HG03439 (cell line): ENCODE data around the gene PKP4.
"Not testable (repeated sequence)": the region's sequence is repeated elsewhere in the genome, so short reads cannot be mapped to it uniquely, and the experiment has no call there.

Source experiments
- ATAC-seq: cut with Tn5 transposase; IDR thresholded peaks from one replicate; pipeline ENCODE4 v1.9.1; 2021; ENCODE audit warnings: mild to moderate bottlenecking, moderate library complexity; ENCODE audit not compliant: unreplicated experiment

The PKP4 gene

DNA sequence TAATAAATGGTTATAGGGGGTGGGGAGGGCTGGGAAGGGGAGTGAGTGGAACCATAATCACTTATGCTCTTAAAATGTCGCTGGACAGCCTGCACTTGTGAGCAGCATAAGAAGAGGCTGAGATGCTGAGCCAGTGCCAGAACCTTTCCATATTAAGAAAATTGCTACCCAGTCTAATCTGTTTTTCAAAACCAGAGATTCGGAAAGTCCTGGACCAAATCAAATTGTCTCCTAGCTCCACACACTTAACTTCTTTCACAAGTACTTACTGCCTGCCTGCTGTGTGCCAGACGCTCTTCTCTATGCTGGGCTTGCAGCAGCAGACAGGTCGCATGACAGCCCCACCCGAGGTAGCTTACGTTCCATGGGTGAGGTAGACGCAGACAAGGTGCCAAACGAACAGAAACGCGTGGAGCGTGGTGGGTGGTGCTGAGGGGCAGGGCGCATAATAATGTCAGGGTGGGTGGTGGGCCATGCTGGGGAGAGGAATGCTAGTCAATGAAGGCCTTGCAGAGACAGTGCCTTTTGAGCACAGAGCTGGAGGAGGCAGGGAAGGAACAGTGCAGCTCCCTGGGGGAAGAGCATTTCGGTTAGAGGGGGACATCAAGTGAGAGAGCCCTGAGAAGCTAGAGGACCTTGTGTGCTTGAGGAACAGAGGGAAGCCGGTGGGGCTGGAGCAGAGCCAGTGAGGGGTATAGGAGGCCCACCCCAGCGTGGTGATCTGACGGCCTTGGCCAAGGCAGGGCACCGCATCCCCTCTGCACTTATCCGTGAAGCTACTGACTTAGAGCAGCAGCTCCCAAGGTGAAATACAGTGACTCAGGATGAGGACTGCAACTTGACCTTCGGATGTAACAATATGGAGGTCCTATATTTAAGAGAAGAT is 214.9 kb downstream of the PKP4 start:
- no peak for ATAC-seq

GRCh38 chr2:158676295-158676694 is 219.5 kb downstream of the PKP4 start:
- no peak for ATAC-seq

DNA sequence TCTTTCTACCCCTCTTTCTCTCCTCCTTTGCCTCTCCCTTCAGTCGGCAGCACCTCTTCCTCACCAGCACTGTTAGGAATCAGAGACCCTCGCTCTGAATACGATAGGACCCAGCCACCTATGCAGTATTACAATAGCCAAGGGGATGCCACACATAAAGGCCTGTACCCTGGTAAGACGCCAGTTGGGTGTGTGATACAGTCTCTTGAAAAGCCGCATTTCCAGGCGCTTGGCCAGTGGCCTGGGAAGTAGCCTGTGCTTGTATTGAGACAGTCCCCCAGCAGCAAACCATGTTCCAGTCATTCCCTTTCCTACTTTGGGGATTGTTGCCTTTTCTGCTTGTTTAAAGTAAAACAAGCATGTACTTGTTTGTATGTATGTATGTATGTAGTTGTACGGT is 219.9 kb downstream of the PKP4 start:
- ATAC-seq: no peak

DNA sequence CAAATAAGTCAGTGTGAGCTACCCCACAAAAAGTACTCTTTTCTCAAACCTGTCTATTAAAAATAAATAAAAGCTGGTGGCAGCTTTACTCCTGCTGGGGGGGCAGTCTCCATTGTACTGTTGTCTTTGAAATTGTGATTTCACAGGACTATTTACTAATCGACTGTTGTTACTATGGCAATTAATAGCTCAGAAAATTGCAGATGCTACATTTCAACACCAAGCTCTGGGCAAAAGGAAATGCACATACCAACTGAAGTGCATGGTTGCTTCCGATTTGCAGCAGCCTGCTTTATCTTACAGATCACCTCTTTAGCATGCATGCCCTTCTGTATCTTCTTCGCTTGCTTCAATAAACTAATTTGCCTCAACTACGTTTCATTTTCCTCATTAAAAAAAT is 220.8 kb downstream of the PKP4 start:
- ATAC-seq: no peak

GRCh38 chr2:158681816-158682215 is 225.1 kb downstream of the PKP4 start:
- ATAC-seq: no peak

DNA sequence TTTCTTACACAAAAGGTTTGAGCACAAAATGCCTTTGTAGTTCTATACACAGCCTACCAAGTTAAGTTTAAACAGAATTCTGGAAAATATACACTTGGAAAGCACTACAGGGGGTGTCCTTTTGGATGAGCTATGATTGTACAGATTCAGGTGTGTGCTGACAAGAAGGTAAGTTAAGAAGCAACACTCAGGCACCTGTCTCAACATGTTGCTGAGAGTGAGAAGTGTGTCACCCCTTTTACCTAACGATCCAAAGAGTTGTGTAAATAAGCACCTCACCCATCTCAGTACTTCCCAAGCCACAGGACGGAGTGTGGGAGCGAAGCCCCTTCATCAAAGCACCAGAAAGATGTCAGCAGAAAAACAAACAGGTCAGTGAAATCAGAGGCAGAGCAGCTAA is 228.9 kb downstream of the PKP4 start:
- ATAC-seq: no peak

DNA sequence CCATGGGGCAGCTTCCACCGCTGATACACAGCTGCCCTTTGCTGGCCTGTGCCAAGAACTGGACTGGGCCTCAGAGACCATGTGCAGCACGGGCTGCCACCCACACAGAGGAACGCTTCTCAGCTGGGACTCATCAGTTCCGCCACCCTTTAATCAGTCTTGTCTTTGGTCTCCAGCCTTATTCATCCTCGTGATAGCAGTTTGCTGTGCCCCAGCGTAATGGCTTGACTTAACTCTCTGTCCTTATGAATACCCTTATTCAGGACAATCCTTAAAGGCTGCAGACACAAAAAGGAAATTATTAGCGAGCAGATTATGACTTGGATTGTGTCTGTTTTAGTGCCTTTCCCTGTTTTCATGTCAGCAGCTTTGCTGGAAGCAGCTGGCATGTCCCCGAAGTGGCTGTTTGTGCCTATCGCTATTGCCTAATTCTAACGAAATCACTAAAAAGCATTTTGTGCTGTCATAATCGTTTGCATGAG is 229.5 kb downstream of the PKP4 start:
- no peak for ATAC-seq

DNA sequence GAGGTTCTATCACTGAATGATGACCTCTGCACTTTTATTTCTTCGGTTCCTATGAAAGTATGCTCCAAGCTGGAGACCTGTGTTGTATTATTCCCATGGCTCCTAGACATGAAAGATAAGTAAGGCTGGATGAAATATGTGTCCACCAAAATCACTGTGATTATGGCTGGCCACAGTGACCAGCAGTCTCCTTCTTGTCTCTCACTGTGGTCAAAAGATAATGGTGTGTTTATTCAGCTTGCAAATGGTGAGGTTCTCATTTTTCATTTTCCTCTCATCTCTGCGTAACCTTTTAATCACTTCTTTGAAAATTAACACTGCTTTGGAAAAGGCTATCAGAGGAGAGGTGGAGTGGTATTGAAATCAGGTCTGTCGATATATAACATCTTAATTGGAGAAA is 230.6 kb downstream of the PKP4 start:
- ATAC-seq: no peak

GRCh38 chr2:158688721-158689120 is 232.0 kb downstream of the PKP4 start:
- no peak for ATAC-seq

DNA sequence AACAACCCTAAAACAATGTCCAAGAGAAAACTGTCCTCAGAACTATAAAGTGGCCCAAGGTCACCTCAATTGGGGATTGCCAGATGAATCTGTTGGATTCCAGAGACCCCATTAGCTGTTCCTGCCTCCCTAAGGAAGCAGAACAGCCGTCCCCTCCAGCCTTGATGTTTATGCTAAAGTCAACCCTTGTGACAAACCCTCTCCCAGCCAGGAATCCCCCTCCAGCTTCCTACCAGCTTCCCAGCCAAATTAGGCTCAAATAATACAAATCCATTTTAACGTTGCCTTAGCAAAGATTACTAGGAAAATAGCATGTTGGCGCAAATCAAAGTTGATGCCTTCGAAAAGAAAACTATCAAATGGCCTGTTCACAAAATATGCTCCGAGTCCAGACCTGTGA is 232.6 kb downstream of the PKP4 start:
- ATAC-seq: no peak

DNA sequence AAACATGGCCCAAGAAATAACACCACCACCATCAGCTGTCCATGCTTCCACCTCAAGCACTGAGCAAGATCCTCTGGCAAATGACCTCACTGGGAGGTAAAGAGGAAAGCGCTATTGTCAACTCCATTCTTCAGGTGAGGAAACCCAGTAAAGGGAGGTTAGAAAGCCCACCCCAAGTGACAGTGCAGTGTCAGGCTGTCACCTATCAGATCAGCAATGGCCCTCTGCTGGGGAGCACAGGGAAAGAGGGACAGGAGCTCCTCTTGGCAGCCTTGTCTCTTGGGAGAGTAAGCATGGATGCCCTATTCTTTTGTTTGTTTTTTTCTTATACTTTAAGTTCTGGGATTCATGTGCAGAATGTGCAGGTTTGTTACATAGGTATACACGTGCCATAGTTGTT is 234.1 kb downstream of the PKP4 start:
- ATAC-seq: no peak

DNA sequence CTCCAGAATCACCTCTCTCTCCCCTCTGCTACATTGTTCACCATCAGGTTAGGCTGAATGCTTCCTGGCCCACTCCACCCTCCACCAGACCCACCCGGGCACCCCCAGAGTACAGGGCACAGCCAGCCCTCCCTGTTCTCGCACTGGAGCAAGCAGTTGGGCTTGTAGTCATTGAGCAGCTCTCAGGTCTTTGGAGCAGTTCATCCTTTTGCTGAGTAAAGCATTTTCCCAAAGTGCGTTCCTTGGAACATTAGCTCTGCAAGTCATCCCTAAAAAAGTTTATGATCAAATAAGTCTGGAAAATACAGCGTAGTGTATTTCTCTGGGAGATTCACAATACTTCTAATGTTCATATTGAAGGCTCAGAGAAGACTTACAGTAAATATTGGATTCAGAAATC is 234.9 kb downstream of the PKP4 start:
- no peak for ATAC-seq

- ATAC-seq: no peak
These were observed 235.8 kb downstream of the PKP4 start for GRCh38 chr2:158692372-158693103.

DNA sequence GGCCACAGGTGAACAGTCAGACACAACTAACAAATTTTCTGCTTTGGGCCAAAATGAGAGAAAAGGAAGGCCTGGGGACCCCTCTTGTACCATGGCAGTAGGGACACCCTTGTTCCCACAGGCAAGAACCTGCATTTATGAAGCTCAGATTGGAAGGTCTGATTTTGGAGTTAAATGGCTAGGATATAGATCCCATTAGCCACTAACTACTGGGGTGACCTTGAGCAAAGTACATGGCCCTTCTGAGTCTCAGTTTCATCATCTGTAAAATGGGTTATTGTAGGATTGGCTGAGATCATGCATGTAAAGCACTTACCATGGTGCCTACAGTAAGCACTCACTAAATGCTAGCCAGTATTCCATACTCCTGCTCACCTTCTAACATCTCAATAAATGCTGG is 236.7 kb downstream of the PKP4 start:
- no peak for ATAC-seq

GRCh38 chr2:158695305-158695704 is 238.6 kb downstream of the PKP4 start:
- ATAC-seq: no peak

- ATAC-seq: not testable (repeated sequence)
These were observed 239.0 kb downstream of the PKP4 start for GRCh38 chr2:158695744-158696143.

- no peak for ATAC-seq
These were observed 242.6 kb downstream of the PKP4 start for GRCh38 chr2:158699323-158699722.

DNA sequence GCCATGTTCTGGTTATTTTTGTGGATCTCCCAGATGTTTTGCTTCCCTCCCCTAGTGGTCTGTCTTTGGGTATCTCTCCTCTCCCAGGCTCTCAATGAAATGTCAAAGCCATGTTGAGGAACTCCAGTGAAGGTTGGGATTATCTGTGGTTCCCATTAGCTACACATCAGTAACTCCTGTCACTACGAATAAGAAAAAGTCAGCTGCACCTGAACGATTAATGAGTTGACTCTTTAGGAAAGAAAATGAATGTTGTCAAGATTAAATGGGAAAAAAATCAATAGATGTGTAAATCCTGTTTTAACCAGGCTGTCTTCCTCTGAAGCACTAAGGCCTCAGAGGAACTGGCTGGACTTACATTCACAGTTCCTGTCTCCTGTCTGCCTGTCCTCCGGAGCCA is 244.3 kb downstream of the PKP4 start:
- no peak for ATAC-seq

- ATAC-seq: no peak
These were observed 246.0 kb downstream of the PKP4 start for GRCh38 chr2:158702740-158703139.

GRCh38 chr2:158704724-158705465 is 248.1 kb downstream of the PKP4 start:
- not testable (repeated sequence) for ATAC-seq

GRCh38 chr2:158712791-158713522 is 256.2 kb downstream of the PKP4 start:
- no peak for ATAC-seq
